NCI-H2227 (cell line): Measurements from ENCODE around the gene RALGDS.

Experiments used
- DNase-seq: peaks from one replicate; lab custom pipeline; 2025; ENCODE audit not compliant: unreplicated experiment; lab: John Stamatoyannopoulos, UW

The RALGDS gene

DNA sequence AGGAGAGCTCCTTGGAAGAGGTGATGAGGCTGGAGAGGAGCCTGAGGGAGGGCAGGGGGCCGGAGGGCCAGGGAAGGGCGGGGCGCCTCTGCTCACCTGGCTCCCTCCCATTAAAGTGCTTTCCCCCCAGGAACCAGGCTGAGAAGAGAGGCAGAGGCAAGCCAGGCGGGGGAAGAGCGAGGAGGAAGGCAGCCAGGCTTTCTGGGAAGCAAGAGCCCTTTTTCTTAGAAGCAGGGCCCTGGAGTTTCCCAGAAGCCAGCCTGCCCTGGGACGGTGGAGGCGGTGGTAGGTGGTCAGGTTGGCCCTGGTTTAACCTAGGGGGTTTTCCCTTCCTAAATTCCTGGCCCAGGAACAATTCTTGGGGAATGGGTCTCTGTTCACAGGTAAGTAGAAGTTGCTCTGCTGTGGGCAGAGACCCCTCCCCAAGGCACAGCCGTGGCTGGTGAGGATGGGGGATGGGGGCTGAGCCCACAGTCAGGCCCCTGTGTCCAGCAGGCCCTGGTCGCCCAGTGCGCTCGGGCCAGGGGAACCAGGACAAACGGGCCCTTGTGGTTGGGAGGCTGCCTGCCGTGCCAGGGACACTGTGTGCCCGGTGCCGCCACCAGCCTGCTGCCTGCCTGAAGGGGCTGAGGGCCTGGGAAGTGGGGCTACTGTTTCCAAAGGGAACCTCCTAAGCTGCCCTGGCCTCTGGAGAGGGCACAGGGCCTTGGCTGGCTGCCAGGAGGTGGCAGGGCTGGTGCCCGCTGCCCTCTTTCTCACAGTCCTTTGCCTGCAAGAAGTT is 16.6 kb upstream of the RALGDS start:
- DNase-seq: no peak

DNA sequence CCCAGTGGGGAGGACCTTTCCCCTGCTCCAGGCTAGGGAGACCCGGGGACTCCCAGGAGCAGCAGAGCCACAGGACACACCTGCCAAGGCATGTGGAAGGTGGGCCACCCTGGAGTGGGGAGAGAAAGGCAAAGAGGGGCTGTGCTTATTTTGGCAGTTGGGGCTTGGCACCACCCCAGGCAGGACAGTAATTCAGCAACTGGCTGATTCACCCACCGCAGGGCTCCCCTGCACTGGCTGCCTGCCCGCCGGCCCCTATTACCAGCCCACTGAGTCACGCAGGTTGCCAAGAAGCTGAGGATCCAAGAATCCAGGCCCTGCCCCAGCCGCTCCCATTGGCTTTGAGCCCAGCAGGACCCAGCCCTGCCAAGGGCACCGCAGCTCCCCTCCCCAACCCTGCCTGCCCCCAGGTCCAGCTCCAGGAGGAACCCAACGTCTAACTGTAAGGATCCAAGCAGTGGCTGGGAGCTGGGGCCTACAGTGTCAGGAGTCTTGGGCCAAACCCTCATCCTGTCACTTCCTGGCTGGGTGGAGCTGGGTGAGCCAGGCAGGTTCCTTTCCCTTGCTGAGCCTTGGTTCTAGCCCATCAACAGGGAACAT is 14.2 kb upstream of the RALGDS start:
- no peak for DNase-seq

DNA sequence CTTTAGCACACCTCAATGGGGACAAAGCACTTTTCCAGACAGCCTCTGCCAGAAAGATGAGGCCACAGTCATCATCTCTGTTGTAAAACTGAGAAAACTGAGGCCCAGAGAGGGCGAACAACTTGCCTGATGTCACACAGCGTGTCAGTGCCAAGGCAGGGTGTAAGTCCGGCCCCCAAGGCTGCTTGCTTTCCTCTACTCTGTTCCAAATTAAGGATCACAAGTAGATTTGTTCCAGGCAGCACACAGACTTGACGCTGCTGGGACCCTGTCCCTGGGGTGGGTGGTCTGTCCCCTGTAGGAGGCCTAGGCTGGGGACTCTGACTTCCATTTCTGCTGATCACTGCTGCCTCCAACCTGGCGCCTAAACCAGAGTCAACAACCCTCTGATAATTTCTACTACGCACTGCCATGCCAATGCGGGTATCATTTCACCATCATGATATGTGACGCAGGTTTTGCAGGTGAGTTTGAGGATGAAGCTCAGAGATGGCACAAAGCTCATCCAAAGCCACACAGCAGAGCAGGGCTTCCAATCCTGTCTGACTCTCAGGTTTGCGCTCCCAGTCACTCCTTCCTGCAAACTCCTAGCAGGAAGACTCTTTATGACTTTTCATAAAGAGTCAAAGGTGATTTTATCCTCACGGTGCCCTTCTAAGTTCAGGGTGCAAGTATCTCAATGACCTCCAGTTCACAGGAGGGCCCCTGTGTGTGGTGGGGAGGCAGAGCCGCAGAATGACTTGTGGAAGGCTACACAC is 13.5 kb upstream of the RALGDS start:
- no peak for DNase-seq

DNA sequence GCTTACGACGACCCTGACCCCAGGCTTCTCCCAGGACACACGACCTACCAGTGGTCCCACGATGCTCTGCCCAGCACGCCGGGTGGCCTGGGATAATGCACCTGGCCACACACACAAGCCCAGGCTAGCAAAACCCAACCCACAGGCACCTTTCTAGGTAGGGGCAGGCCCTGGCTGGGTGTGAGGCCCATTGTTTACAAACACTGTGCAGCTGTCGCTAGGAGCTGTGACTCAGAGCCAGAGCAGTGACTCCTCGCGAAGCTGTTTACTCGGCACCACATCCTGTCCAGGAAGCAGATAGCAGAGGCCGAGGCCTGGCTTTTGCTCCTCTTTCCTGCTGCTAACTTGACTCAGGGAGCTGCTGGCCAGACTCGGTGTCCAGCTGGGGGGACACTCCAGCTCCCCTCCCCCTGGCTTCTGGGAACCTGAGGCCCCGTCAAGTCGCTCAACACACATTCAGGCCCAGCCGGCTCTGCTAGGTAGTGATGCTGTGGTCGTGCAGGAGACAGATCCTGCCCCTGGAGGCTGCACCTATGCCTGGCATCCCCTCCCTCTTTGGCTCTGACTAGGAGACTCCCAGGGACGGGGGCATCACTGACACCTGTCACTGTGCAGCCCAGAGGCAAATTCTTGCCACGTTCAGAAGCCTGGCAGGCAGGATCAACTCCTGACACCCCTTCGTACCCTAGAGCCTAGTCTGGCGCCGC is 12.8 kb upstream of the RALGDS start:
- peak; percentile 58 for DNase-seq

DNA sequence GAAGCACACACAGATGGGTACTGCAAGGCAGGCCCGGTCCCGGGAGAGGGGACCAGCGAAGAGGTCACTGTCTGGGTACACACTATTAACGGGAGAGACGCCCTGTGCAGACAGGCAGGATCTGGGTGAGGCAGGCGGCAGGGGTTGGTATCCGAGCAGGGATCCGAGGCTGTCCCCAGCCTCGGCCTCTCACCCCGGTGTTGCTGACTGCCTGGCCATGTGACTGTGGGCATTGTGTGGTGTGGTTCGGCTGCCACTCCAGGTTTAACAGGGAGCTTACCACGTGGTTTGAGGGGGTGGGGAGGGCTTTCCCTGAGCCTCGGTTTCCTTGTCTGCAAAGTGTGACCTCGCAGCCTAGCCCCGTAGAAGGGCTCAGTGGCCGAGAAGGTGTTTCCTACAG is 11.1 kb upstream of the RALGDS start:
- no peak for DNase-seq

DNA sequence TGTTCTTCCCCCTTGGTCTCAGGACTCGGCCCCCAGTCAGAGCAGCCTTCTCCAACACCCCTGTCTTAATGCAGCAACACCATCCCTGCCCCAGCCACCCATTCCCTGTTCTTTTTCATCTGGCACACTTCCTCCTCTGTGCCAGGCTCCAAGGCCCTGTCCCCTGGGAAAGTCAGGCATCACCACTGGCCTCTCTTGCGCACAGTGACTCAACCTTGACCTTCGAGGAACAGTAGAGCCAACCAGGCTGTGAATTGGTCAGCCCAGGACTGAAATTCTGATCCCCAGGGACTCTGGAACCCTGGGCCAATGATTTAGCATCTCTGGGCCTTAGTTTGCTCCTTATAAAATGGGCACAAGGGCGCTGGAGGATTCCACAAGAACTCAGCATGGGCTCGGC is 10.5 kb upstream of the RALGDS start:
- DNase-seq: no peak

DNA sequence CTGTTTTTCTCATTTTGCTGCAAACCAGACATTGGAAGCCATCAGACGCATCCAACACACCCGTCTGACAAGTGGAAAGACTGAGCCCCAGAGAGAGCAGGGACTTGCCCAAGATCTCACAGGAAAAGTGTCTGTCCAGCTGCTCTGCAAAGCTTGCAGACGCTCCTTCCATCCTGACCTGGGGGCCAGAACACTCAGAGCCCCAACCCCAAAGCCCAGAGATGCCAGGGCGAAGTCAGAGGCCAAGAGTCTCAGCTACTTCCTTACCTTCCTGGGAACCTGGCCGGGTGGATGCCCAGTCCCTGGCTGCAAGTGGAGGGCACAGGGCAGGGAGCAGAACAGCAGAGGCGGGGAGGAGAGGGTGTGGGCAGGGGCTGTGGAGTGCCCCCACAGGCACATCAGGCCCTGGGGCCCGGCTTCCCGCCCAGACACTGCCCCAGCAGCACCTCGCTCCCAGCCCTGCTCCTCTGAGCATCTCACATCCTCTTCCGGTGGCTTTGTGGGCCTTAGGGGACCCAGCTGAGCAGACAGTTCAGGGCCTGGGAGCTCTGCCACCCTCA is 9.7 kb upstream of the RALGDS start:
- no peak for DNase-seq

DNA sequence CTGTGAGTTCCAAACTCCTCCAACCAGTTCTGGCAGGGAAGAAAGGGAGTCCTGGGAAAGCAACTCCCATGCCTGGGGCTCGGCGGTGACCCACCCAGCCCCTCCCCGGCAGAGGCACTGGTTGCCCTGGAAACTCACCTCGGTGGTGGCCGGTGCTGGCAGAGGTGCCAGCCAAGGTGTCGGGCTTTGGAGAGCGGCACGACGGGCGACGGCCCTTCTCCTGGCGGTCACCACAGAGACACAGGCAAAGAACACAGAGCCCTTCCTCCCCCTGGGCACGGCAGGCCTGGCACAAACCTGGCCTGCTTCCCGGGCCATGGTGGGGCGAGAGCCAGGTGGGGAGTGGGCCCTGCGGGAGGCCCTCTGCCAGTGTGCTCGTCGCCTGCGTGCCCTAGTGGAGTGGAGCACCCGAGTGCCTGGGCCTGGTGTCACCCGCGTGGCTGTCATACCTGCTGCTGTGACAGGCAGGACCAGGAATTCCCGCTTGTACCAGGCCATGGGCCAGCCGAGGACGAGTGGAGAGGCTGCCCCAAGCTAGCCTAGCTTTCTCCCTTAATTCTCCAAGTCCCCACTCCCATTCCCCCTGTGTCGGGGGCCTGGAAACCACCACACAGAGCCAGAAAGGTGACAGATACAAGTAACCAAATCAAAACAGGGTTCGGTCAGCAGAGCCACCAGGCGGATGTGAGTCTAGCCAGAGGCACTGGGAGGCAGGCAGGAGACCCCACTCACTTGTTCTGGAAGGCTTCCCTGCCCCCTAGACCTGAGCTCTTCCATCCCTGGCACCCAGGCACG is 8.2 kb upstream of the RALGDS start:
- no peak for DNase-seq

DNA sequence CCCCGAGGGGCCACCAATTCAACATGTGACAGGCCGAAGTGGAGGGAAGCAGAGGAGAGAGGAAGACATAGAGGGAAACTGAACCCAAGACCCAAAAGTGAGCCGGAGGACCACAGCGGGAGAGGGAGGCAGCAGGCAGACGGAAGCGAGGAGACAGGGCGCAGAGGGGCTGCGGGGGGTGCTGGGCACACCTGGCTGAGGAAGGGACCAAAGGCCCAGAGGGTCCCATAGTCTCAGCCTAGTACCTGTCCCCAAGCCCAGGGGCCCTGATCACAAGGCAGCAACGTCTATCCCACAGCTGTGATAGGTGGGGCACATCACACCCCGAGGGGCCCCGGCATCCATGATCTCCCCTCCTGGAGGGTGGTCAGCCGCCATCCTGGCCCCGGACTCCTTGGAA is 7.1 kb upstream of the RALGDS start:
- no peak for DNase-seq

DNA sequence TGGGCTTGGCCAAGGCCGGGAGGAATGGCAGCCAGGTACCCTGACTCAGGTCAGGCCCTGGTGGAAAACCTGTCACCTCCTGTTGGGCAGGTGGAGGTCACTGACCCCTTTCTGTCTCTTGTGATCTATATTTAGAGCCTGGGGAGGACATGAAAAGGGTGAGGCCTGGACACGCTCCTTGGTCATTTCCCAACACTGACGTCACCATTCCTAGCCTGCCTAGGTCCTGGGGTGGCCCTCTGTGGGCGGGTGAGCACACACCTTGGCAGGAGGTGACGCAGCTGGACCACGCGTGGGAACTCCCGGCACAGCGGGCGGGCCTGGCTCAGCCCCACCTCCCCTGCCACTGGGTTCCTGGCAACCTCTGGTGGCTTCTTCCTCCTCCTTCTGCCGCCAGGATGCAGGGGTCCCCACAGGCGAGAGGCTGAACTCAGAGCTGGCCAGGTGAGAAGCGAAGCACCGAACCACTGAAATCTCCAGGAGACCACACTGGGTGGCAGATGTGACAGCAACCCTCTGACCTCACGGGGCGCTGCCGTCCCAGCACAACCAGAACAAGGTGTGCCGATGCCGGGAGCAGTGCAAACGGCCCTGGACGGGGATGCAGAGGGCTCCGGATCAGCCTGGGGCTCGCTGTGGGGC is 6.4 kb upstream of the RALGDS start:
- no peak for DNase-seq

DNA sequence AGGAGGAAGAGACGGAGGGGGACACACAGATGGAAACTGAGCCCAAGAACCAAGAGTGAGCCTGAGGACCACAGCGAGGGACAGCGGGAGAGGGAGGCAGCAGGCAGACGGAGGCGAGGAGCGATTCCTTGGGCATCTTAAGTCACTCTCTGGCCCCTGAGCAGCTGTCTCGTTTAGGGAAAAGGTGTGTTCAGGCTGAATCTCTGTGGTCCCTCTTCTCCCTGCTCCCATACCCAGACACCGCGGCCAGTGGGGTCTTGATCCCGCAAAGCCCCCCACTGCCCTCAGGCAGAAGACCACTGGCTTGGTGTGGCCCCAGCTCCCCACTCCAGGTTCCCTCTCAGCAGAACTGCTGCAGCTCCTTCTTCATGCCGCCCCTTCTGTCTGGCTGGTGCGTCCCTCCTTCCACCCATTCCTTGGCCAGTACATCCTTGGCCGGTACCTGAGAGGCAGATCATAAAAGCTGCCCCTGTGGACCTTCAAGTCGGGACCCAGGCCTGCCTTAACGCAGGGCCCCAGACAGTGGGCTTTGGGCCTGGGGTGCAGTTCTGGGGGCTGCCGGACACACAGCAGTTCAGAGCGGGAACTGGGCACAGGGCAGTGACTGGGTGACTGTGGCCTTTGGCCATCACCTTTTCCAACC is 5.8 kb upstream of the RALGDS start:
- no peak for DNase-seq

DNA sequence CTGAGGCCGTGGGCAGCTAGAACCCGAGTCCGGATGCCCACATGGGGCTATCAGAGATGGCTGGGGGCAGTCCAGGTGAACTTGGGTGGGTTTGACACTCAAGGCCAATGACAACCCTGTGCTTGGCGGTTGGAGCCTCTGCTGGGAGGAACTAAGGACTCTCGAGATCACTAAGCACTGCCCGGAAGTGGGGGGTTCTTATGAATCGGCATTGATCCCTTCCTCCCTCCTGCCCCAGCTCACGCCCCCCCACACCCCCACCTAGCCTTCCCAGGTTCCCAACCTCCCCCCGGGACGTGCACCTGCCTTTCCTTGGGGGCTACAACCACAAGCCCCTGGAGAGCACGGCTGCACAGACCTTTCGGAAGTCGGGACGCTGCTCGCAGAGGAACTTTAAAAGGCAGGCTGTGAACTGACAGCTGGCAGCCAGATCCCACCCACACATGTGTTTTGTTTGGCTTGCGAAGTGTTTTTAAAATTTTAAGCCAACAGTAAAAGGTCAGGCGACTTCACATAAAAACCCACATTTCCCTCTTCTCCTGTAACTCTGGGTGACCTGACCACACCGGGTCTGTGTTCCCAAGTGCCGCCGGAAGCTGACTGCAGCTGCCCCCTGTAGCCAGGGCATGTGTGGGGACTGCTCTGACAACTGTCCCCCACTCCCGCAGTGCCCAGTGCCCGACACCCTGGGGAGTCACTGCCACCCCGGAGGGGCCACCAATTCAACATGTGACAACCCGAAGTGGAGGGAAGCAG is 5.1 kb upstream of the RALGDS start:
- no peak for DNase-seq

DNA sequence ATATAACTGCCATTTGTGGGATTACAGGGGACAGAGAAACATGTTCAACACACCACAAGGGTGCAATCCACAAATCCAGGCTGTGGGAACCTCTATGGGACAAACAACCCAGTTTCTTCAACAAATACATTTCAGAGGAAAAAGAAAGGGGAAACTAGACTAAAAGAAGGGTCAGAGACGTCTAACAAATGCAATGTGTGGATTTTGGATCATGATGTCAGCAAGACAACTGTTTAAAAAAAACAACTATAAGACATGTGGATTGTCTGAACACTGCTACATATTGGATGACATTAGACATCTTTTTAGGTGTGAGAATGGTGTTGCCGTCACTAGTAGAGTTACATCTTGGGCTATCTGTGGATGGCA is 3.9 kb upstream of the RALGDS start:
- DNase-seq: no peak

DNA sequence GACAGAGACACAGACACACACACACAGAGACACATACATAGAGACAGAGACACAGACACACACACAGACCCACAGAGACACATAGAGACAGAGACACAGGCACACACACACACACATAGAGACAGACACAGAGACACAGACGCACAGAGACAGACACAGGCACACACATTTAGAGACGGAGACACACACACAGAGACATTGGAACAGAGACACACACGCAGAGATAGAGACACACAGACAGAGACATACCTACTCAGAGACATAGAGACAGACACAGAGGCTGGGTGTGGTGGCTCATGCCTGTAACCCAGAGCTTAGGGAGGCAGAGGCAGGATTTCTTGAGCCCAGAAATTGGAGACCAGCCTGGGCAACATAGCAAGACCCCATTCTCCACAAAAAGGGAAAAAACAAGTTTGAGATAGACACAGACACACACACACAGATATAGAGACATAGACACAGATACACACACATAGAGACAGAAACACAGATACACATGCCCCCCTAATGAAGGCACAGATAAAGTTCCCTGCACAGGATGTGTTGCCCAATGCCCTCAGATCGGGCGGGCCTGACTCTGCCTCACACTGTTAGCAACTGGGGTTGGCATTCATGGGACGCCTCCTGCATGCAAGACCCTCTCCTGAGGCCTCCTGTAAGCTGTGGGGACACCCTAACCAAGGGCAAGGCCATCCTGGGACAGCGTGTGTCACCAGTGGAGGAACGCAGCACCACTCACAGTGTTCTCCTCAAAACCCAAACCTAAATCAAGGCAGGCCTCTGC is 3.3 kb upstream of the RALGDS start:
- no peak for DNase-seq

DNA sequence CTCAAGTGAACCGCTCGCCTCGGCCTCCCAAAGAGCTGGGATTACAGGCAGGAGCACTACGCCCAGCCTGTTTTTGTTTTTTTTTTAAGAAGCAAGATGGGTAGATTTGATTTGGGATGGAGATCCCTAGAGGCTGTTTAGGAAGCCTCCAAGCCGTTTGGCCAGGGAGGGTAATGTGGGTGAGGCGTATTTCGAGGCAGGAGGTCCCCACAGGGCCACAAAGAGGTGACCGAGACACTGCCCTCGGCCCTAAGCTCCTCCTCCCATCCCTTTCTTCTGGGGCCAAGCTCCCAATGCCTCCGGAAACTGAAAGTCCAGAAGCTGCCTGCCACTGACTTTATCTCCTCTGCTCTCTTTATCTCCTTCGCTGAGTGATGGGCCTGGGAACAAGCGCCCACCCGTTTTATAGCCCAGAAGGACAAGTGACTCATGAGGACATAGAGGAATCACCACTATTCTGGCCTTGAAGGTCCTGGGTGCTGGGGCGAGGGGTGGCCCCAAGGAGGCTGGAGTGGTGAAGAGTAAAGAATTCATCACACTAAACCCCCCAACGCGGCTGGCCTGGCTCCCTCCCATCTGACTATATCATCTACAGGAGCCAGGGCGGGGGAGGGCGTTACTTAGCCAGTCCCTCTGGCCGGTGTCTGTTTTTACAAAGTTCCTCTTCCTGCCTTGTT is 2.0 kb upstream of the RALGDS start:
- no peak for DNase-seq

DNA sequence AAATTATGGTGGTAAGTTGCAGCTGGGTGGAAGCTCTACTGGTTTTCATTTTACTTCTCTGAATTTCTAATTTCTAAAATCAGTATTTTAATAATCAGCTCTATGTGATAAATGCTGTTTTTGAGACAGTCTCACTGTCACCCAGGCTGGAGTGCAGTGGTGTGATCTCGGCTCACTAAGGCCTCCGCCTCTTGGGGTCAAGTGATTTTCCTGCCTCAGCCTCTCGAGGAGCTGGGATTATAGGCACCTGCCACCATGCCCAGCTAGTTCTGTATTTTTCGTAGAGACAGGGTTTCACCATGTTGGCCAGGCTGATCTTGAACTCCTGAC is 1.5 kb upstream of the RALGDS start:
- no peak for DNase-seq

DNA sequence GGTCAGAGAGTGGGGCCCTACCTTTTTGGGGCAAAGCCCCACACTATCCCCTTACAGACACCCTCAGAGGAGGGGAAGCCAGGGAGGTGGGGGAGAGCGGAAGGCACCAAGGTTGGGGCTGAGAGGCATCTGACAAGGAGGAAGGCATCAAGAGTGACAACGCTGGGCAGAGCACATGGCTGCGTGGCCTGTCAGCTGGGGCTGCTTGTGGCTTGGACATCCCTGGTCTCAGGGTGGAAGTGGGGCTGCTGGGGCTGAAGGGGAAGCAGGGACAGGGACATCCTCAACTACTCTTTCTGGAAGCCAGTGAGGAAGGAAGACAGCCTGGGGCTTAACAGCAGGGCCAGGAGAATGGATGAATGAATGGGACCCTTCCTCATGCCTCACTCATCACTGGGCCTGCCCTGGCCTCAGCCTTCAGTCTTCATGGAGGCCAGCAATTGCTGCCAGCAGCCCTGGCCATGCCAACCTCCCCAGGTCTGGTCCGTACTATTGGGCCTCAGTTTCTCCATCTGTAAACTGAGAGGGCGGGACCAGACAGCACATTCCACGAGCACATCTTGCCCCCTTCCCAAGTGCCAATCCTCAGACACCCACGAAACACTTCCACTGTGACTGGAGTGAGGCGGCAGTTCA is 993 bp upstream of the RALGDS start:
- DNase-seq: no peak
